Measurements from ENCODE around the gene CREM. TPM values are rescaled to one million over a fixed set of nuclear protein-coding genes. Genes with fewer than 3 reads are reported as not detected.

CREM gene
- polyA plus RNA-seq, 3 donors = 11.4 to 12.4 (median 12.1) TPM

- Mint-ChIP-seq H3K36me3 (no peaks in the 10 kb centered on the region), H3K27ac (no peak overlapping the region), H3K9me3 (peaks cover 3 to 24% (median 14%) of the 10 kb centered on the region in 7 donors), H3K4me3 (no peak overlapping the region), H3K27me3 (ENCODE audit: low read depth in 3 of 3) (peaks cover 3 to 5% (median 3%) of the 10 kb centered on the region in 3 donors), H3K4me1 (no peaks in the 10 kb centered on the region)
- DNase-seq = no peak
- Histone ChIP-seq H3K4me2 (replicated peaks; ENCODE audit: extremely low read depth, low read length, poor library complexity, severe bottlenecking) (no peak overlapping the region), H4K20me1 (ENCODE audit: insufficient read depth, low read length) (no peaks in the 10 kb centered on the region), H3K9me3 (replicated peaks in 1 of 2; ENCODE audit: control insufficient read depth in 1 of 2, insufficient read depth in 1 of 2, low read length in 2 of 2) (peaks cover 5 to 6% of the 10 kb centered on the region in 2 donors), H3K79me2 (ENCODE audit: insufficient read depth, low read length) (no peaks in the 10 kb centered on the region), H3K9ac (ENCODE audit: insufficient read depth, low read length, poor library complexity, severe bottlenecking) (no peak overlapping the region), H3K27ac (ENCODE audit: low read depth in 1 of 2, low read length in 2 of 2) (no peak overlapping the region), H3K36me3 (replicated peaks in 1 of 2; ENCODE audit: control insufficient read depth in 1 of 2, insufficient read depth in 2 of 2, low read length in 2 of 2) (no peaks in the 10 kb centered on the region), H2AFZ (ENCODE audit: insufficient read depth, low read depth, low read length, poor library complexity, severe bottlenecking) (no peak overlapping the region), H3K4me1 (ENCODE audit: control insufficient read depth in 1 of 2, insufficient read depth in 2 of 2, low read length in 2 of 2) (no peaks in the 10 kb centered on the region), H3K4me3 (replicated peaks in 1 of 3; ENCODE audit: low read depth in 2 of 3, low read length in 3 of 3) (no peak overlapping the region), H3K27me3 (ENCODE audit: control insufficient read depth in 2 of 2, insufficient read depth in 2 of 2, low read length in 2 of 2) (no peaks in the 10 kb centered on the region)
- 86% methylated on average over 1 of the region's 3 CpGs for WGBS (ENCODE audit: insufficient coverage)
- intact Hi-C loops (cut with micrococcal nuclease) = no loop called here
- TF ChIP-seq CTCF (IDR thresholded peaks at IDR 0.05) = no peak
These were observed 133.2 kb downstream of the CREM start for GRCh38 chr10:35259769-35260397.

GRCh38 chr10:35262436-35262835 lies 135.8 kb downstream of the CREM start:
- DNase-seq = no peak
- peaks cover 2 to 6% of the 10 kb centered on the region in 2 donors for H3K9me3 ChIP-seq (replicated peaks in 1 of 2; ENCODE audit: control insufficient read depth in 1 of 2, insufficient read depth in 1 of 2, low read length in 2 of 2)
- no peaks in the 10 kb centered on the region for H3K36me3 ChIP-seq (replicated peaks in 1 of 2; ENCODE audit: control insufficient read depth in 1 of 2, insufficient read depth in 2 of 2, low read length in 2 of 2)
- no peak overlapping the region for H3K27ac ChIP-seq (ENCODE audit: low read depth in 1 of 2, low read length in 2 of 2)
- intact Hi-C loops (cut with micrococcal nuclease) = no loop called here
- no peak overlapping the region for H3K9ac ChIP-seq (ENCODE audit: insufficient read depth, low read length, poor library complexity, severe bottlenecking)
- no peak overlapping the region for H3K4me3 Mint-ChIP-seq
- peaks cover 0 to 13% (median 8%) of the 10 kb centered on the region in 7 donors for H3K9me3 Mint-ChIP-seq
- TF ChIP-seq CTCF (IDR thresholded peaks at IDR 0.05) = no peak
- H3K36me3 Mint-ChIP-seq = no peaks in the 10 kb centered on the region
- H3K4me3 ChIP-seq (replicated peaks in 1 of 3; ENCODE audit: low read depth in 2 of 3, low read length in 3 of 3) = no peak overlapping the region
- WGBS (ENCODE audit: insufficient coverage) = no CpG with 5 or more reads among the region's 5 CpGs
- H3K27me3 ChIP-seq (ENCODE audit: control insufficient read depth in 2 of 2, insufficient read depth in 2 of 2, low read length in 2 of 2) = no peaks in the 10 kb centered on the region
- no peak overlapping the region for H2AFZ ChIP-seq (ENCODE audit: insufficient read depth, low read depth, low read length, poor library complexity, severe bottlenecking)
- peaks cover 1 to 5% (median 3%) of the 10 kb centered on the region in 3 donors for H3K27me3 Mint-ChIP-seq (ENCODE audit: low read depth in 3 of 3)
- no peaks in the 10 kb centered on the region for H3K79me2 ChIP-seq (ENCODE audit: insufficient read depth, low read length)
- H3K27ac Mint-ChIP-seq = peak overlapping the region in 1 of 7 donors; percentile 16
- peaks cover 3% of the 10 kb centered on the region for H3K4me1 Mint-ChIP-seq
- H3K4me2 ChIP-seq (replicated peaks; ENCODE audit: extremely low read depth, low read length, poor library complexity, severe bottlenecking) = no peak overlapping the region
- no peaks in the 10 kb centered on the region for H4K20me1 ChIP-seq (ENCODE audit: insufficient read depth, low read length)
- H3K4me1 ChIP-seq (ENCODE audit: control insufficient read depth in 1 of 2, insufficient read depth in 2 of 2, low read length in 2 of 2) = peaks cover 4% of the 10 kb centered on the region in 2 donors

Small RNAs within 50 kb of the gene (small RNA-seq; reads per million reads assigned to genes)
- gene MIR3611 (ENCODE audit: insufficient read length, low read depth) (not detected), gene RNU6-1167P (ENCODE audit: insufficient read length, low read depth) (not detected), gene RNU6-794P (ENCODE audit: insufficient read length, low read depth) (not detected), gene RNU7-77P (ENCODE audit: insufficient read length, low read depth) (not detected)

Other genes starting within 250 kb of the CREM start
- gene CUL2, start 36.5 kb upstream of the CREM start, polyA plus RNA-seq = 10 to 100 TPM; 10.2 to 22.8 (median 12.9) TPM
- gene CCNY, start 209.7 kb downstream of the CREM start, polyA plus RNA-seq = 100 to 1,000 TPM in 1 of 3 donors, 10 to 100 TPM in 2; 39.9 to 116 (median 64.8) TPM

Measured in CD14-positive monocyte (primary cell).